HG03354 (cell line): ENCODE measurements around the gene ERBB4.
"Not testable (repeated sequence)": the region's sequence is repeated elsewhere in the genome, so short reads cannot be mapped to it uniquely, and the experiment has no call there.

Experiments used
- ATAC-seq: cut with Tn5 transposase; IDR thresholded peaks from one replicate; pipeline ENCODE4 v1.9.1; 2021; ENCODE audit warnings: mild to moderate bottlenecking; ENCODE audit not compliant: unreplicated experiment, poor library complexity, severe bottlenecking

The ERBB4 gene

DNA sequence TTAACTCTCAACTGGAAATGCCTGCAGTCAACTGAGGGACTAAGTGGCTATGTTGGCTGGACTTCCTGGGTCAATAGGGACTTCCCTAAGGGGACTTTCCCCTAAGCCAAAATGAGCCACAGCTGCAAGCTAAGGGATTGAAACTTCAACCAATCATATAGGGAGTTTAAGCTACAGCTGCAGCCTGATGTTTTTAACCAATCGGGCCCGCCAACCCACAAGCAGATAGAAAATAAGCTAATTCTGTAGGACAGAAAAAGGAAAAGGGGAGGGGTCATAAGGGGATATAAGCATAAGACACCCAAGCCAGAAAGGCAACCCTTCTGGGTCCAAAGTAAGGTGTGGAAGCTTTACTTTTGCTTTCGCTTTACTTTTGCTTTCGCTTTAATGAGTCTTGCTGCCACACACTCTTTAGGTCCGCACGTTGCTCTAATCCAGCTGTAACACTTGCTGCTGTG is 927.5 kb downstream of the ERBB4 start:
- no peak for ATAC-seq

DNA sequence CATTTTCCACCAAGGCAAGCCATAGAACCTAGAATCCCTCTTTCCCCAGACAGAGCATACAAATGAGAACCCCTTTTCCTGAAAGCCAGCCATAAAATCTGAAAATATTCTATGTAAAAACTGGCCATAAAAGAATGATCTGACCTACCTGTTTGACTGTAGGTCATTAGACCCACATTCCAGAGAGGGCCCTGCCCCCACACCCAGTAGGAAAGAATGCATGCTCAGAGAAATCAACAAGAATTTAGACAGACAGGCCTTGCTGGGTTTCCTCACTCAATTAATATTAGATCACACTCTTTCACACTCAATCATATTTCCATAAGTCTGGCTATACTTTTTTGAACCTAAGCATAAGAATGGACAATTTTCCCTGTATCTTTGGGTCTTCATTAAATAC is 929.5 kb downstream of the ERBB4 start:
- no peak for ATAC-seq

DNA sequence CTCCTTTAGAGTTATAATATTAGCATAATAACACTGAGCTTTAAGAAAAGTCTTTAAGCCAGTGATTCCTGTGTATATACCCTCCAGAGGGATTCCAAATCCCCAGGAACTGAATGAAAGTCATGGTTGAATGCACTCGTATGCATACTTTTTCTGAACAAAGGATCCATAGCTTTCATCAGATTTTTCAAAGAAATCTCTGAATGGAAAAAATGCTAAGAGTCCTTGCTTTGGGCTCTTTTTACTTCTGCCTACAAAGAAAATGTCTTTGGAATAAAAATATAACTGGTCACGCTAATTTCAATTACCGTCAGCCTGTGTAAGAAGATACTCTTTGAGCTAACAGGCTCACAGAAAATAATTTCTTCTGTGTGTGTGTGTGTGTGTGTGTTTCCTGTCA is 939.5 kb downstream of the ERBB4 start:
- ATAC-seq: no peak

GRCh38 chr2:211598238-211598637 is 940.4 kb downstream of the ERBB4 start:
- no peak for ATAC-seq

- not testable (repeated sequence) for ATAC-seq
These were observed 946.6 kb downstream of the ERBB4 start for GRCh38 chr2:211592006-211592405.

GRCh38 chr2:211591426-211591825 is 947.2 kb downstream of the ERBB4 start:
- no peak for ATAC-seq

GRCh38 chr2:211568439-211568838 is 970.2 kb downstream of the ERBB4 start:
- no peak for ATAC-seq

DNA sequence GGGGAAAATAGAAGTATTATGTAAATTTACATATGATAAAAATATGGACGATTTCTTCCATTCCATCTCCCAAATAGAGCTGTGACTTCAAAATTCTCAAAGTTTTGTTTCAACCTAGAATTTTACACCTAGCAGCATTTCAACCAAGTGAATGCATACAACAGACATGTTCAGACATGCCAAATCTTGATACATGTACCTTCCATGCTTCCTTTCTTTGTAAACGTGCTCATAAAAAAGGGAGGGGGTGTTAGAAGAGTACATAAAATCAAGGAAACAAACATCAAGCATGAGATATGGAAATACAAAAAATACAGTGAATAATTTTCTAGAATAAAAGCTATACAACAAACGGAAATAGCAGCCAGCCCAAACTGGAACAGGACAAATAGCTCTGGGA is 974.2 kb downstream of the ERBB4 start:
- ATAC-seq: no peak

GRCh38 chr2:211545582-211545981 is 993.0 kb downstream of the ERBB4 start:
- ATAC-seq: no peak

DNA sequence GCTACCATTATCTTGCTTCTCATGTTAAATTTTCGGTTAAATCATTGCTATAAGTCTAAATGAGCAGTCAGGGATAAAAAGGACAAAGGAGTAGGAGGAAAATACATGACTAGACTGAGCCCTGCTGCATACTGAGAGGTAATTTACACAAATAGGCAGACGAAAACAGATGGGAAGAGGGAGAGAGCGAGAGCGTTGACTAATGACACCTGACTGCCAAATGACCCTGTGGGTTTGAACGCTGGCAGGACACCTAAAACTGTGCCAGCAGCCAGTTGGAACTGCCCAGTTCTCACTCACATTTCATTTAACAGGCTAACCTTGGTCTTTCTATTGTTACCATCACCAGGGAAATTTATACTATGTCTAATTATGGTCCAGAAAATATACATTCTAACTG is 1004.0 kb downstream of the ERBB4 start:
- no peak for ATAC-seq

- ATAC-seq: not testable (repeated sequence)
These were observed 1014.4 kb downstream of the ERBB4 start for GRCh38 chr2:211524248-211524647.

DNA sequence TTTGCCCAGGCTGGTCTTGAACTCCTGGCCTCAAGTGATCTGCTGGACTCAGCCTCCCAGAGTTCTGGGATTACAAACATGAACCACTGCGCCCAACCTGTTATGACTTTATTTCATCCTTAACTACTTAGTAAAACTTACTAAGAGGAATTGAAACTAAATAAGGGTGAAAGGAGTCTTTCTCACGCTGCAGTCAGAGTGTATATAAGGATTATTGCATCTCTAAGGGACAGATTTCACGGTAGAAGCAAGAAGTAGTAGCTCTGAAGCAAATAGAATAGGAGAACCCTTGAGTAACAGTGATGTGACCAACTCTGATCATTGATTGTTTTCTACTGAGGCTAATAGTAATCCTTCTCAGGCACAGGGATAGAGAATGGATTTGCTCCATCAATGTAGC is 1022.1 kb downstream of the ERBB4 start:
- ATAC-seq: no peak

DNA sequence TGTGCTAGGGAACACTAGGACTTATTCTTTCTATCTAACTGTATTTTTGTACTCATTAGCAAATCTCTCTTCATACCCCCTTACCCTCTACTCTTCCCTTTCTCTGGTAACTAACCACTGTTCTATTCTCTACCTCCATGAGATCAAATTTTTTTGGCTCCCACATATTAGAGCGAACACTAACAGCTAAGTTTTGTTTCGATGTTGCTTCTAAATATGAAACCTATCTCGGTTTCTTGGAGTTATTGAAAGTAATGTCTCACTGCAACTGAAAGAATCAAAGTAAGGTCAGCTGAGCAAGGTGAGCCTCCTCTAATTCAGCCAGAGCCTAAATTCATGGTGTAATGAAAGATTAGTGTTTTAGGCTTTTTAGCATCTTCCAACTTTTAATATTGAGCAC is 1024.6 kb downstream of the ERBB4 start:
- ATAC-seq: no peak

DNA sequence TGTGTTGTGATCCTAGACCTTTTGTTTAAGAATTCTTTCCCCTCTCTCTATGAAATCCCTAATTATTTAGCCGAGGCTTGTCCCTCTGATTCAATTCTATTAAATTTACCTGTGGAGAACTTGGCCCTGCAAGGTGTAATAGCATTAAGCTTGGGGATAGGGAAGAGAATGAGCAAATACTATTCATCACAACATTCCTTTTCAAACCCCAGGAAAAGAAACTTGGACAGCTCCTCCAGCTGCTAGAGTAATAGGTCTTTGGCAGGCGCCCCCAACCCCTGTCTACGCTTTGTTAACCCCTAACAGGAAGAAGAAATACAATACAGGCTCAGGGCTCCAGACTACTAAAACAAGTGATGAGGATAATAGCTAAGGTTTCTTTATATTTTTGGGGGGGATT is 1025.2 kb downstream of the ERBB4 start:
- no peak for ATAC-seq

- no peak for ATAC-seq
These were observed 1025.8 kb downstream of the ERBB4 start for GRCh38 chr2:211512806-211513205.

DNA sequence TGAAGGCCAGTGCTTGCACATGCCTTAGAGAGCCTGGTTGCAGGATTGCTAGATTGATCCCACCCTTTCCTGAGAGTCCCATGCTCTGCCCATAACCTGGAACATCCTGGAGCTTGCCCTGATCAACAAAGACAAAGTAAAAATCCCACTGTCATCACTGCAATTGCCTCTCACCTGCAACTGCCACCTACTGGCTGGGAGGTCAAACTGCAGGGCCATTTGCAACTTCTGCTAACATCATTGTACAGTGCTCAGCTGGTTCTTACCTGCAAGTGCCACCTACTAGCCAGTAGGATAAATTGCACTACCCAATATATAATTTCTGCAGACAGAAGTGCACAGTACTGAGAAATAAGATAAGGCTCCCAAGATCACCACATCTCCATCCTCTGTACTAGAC is 1034.7 kb downstream of the ERBB4 start:
- peak; percentile 80 for ATAC-seq

- ATAC-seq: no peak
These were observed 1035.4 kb downstream of the ERBB4 start for GRCh38 chr2:211503198-211503597.

DNA sequence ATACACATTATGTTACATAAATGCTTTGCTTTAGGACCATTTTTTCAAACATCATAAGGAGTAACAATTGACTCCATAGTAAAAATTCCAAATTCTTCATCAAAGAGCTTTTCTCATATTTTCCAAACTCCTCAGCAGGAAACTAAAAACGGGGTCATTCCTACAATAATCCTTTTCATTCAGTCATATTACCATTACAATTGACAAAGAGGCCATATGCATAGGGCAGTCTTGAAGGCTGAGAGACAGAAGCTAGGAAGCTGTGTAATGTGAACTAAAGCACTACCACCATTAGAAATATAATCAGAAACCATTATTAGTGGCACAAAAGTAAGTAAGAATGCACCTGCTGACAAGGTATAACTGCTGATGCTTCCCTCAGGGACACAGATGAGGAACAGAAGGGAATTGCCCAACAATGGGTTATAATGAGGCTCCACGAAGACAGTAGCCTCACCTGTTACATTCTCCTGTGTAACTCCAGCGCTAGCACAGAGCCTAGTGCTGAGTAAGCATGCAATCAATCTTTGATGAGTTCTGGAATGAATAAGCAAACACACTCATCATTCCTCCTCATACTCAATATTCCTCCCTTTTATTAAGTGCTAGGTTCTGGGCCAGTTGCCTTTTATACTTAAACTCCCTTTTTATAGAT is 1039.9 kb downstream of the ERBB4 start:
- ATAC-seq: no peak

DNA sequence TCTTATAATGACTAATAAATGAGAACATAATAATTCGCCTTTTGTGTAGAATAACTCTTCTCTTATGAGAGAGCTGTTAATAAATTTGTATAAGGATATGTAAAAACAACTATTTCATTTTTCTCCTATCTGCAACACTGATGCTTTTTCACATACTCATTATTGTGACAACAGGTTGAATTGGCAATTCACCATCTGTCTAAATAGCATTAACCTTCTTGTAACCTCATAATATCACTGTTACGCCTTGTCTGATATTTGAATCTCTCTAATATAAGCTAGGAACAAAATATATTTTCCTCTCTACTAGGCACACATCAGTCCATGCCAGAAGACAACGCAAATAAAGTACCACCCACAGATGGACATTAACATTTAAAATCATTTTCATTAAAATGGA is 1043.3 kb downstream of the ERBB4 start:
- no peak for ATAC-seq

DNA sequence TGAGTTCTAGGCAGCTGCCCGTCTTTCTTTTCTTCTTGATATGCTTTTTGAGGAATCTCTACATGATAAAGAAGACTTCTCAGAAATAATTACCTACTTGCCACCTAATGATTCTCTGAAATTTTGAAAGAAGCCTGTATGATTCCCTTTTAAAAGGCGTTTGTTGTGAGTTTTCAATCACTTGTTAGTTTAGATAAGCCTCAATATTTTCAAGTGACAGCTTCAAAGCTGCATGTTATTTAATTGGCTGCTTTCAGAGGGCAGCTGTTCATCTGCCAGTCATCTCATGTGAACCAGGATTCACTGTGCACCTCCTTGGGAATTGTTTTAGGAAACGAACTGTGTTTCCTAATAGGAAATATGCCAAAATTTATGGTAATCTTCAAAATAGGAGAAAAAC is 1044.1 kb downstream of the ERBB4 start:
- no peak for ATAC-seq

DNA sequence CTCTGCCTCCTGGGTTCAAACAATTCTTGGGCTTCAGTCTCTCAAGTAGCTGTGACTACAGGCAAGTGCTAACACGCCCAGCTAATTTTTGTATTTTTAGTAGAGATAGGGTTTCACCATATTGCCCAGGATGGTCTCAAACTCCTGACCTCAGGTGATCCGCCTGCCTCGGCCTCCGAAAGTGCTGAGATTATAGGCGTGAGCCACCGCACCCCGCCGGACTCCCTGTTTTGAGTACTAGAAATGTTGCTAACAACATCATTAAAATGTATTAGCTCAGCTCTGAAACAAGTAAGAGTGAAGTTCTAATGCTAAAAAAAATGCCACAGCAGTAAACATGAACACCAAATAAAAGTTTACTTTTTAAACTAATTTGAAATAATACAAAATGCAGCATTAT is 1044.5 kb downstream of the ERBB4 start:
- no peak for ATAC-seq

- ATAC-seq: no peak
These were observed 1050.9 kb downstream of the ERBB4 start for GRCh38 chr2:211487733-211488132.
